Measurements from ENCODE around the gene SUPT6H. TPM values are rescaled to one million over a fixed set of nuclear protein-coding genes. Genes with fewer than 3 reads are reported as not detected.
A peak's percentile ranks its signal among the peaks of the same experiment; 100 is the strongest.

Gene SUPT6H
- total and polyA plus RNA-seq, 9 of the 15 experiments (the other 6 are each of a cell fraction or from before 2014, with no cell fraction given) = 1.7 to 77.7 (median 49.2) TPM

DNA sequence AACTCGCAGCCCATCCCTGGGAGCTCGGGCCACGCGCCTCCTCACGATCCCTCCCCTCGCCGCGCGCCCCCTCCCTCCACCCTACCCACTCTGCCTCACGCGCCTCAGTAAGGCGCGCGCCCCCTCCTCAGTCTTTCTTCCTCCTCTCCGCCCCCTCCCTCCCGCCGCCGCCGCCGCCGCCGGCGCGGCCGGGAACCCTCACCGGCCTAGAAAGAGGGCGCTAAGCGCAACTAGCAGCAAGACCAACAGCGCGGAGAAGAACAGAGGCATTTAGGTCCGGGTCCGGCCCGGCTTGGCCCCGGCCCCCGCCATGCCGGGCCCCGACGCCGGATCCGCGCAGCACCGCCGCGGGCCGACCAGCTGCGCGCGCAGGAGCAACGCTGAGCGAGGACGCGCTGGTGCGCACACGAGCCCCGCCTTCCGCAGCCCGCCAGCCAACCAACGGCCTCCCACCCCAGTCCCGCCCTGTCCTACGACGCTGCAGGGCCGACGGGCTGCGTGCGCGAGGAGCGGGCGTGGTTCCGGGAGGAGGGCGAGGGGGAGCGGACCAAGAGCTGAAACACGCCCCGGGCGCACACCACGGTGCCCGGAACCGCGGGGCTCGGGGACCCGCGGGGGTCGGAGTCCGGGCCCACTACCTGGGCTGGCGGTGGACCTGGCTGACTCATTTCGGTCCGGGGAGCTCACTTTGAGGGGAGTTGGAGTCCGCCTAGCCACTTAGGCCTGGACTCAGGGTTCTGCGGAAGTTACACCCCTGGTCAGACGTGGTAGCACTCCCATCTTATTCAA, 17.0 kb upstream of the SUPT6H start, which contains the start of gene BLTP2 (continued):
- TF ChIP-seq GMEB1 (CRISPR knock-in tag; IDR thresholded peaks at IDR 0.05) = peak; percentile 92
- TF ChIP-seq, protein P1, sequence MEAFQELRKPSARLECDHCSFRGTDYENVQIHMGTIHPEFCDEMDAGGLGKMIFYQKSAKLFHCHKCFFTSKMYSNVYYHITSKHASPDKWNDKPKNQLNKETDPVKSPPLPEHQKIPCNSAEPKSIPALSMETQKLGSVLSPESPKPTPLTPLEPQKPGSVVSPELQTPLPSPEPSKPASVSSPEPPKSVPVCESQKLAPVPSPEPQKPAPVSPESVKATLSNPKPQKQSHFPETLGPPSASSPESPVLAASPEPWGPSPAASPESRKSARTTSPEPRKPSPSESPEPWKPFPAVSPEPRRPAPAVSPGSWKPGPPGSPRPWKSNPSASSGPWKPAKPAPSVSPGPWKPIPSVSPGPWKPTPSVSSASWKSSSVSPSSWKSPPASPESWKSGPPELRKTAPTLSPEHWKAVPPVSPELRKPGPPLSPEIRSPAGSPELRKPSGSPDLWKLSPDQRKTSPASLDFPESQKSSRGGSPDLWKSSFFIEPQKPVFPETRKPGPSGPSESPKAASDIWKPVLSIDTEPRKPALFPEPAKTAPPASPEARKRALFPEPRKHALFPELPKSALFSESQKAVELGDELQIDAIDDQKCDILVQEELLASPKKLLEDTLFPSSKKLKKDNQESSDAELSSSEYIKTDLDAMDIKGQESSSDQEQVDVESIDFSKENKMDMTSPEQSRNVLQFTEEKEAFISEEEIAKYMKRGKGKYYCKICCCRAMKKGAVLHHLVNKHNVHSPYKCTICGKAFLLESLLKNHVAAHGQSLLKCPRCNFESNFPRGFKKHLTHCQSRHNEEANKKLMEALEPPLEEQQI (IDR thresholded peaks at IDR 0.05) = no peak
- TF ChIP-seq LEF1 (IDR thresholded peaks at IDR 0.05) = no peak
- TF ChIP-seq NEUROD1 (IDR thresholded peaks at IDR 0.05; ENCODE audit: borderline replicate concordance, low read depth, low read length, partially characterized antibody) = peak; percentile 85
- no peak for TF ChIP-seq MIER1 (IDR thresholded peaks at IDR 0.05; ENCODE audit: low read depth)
- TF ChIP-seq, protein P2, sequence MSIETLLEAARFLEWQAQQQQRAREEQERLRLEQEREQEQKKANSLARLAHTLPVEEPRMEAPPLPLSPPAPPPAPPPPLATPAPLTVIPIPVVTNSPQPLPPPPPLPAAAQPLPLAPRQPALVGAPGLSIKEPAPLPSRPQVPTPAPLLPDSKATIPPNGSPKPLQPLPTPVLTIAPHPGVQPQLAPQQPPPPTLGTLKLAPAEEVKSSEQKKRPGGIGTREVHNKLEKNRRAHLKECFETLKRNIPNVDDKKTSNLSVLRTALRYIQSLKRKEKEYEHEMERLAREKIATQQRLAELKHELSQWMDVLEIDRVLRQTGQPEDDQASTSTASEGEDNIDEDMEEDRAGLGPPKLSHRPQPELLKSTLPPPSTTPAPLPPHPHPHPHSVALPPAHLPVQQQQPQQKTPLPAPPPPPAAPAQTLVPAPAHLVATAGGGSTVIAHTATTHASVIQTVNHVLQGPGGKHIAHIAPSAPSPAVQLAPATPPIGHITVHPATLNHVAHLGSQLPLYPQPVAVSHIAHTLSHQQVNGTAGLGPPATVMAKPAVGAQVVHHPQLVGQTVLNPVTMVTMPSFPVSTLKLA (conservative IDR thresholded peaks at IDR 0.05) = peak; percentile 89 to 96
- TF ChIP-seq, protein P3, sequence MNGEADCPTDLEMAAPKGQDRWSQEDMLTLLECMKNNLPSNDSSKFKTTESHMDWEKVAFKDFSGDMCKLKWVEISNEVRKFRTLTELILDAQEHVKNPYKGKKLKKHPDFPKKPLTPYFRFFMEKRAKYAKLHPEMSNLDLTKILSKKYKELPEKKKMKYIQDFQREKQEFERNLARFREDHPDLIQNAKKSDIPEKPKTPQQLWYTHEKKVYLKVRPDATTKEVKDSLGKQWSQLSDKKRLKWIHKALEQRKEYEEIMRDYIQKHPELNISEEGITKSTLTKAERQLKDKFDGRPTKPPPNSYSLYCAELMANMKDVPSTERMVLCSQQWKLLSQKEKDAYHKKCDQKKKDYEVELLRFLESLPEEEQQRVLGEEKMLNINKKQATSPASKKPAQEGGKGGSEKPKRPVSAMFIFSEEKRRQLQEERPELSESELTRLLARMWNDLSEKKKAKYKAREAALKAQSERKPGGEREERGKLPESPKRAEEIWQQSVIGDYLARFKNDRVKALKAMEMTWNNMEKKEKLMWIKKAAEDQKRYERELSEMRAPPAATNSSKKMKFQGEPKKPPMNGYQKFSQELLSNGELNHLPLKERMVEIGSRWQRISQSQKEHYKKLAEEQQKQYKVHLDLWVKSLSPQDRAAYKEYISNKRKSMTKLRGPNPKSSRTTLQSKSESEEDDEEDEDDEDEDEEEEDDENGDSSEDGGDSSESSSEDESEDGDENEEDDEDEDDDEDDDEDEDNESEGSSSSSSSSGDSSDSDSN (IDR thresholded peaks at IDR 0.05; ENCODE audit: borderline replicate concordance in 1 of 2, low read depth in 2 of 2, low read length in 2 of 2) = peak; percentile 69 to 89; a peak in 3 of 4 replicates
- no peak for TF ChIP-seq ELK3 (CRISPR knock-in tag; IDR thresholded peaks at IDR 0.05)
- no peak; the same call in 1 of the 2 replicates for TF ChIP-seq NFIC (IDR thresholded peaks at IDR 0.05)
- TF ChIP-seq KLF10 (CRISPR knock-in tag; IDR thresholded peaks at IDR 0.05) = no peak
- TF ChIP-seq FOXP4 (CRISPR knock-in tag; IDR thresholded peaks at IDR 0.05; ENCODE audit: borderline replicate concordance) = no peak
- TF ChIP-seq FOXJ2 (tag; IDR thresholded peaks at IDR 0.05) = no peak; the same call in 1 of the 2 replicates
- TF ChIP-seq NCOA4 (IDR thresholded peaks at IDR 0.05; ENCODE audit: partially characterized antibody) = no peak
- peak; percentile 16; the same call in 1 of the 2 replicates for TF ChIP-seq EGR1 (conservative IDR thresholded peaks at IDR 0.05)
- TF ChIP-seq ILF3 (IDR thresholded peaks at IDR 0.05; ENCODE audit: borderline replicate concordance) = no peak

Measured in K562 (cell line).